Measurements from ENCODE around the gene HSF4.
"Not testable (repeated sequence)": the region's sequence is repeated elsewhere in the genome, so short reads cannot be mapped to it uniquely, and the experiment has no call there.

HSF4 gene, protein sequence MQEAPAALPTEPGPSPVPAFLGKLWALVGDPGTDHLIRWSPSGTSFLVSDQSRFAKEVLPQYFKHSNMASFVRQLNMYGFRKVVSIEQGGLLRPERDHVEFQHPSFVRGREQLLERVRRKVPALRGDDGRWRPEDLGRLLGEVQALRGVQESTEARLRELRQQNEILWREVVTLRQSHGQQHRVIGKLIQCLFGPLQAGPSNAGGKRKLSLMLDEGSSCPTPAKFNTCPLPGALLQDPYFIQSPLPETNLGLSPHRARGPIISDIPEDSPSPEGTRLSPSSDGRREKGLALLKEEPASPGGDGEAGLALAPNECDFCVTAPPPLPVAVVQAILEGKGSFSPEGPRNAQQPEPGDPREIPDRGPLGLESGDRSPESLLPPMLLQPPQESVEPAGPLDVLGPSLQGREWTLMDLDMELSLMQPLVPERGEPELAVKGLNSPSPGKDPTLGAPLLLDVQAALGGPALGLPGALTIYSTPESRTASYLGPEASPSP

DNA sequence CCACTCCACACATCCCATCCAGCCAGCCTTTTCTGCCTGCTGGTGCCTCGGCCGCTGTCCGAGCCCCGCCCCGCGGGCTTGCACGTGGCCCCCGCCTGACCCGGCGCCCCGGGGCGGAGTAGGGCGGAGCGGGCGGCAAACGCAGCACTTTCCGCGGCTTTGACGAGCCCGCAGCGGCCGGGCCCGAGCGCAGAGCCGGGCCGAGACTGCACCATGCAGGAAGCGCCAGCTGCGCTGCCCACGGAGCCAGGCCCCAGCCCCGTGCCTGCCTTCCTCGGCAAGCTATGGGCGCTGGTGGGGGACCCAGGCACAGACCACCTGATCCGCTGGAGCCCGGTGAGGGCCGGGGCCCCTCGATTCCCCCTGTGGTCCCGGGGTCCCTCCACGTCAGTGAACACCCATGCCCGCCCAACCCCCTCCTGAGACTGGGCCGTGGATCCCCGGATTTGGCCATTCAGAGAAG lies at the start of gene HSF4:
Gene HSF4 (plus strand): TSS at position 147 of the 463 bp plus-strand sequence. CDS start 67 bp downstream, at position 214.
- no peak for DNase-seq

DNA sequence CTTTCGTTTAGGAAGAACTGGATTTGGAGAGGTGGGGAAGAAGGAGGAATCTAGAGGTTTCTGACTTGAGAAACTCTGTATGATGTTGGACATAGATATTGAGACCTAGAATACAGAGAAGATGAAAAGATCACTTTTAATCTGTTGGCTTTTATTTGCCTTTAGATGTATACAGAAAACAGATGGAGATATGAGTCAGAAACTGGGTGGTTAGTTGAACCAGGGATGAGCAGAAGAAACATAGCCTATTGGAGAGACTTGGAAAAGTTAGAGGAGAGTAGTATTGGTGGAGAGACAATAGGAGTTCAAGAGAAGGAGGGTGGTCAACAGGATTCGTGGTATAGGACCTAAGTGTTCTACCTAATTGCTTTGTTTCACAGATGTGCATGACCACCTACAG lies 49.8 kb upstream of the HSF4 start:
- DNase-seq: no peak

DNA sequence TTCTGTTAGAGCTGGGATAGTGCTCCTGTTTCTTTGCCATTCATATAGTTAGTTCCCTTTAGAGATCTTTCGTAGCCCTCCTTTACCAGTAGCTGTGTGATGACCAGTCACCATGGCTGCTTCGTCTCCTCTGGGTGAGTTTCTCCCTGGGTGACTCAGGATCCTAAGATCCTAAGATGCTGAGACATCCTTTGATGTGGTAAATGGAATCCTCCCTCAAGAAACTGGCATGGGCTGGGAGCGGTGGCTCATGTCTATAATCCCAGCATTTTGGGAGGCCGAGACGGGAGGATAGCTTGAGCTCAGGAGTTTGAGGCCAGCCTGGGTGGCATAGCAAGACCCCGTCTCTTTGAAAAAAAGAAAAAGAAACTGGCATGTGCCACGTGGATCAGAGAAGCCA lies 48.9 kb upstream of the HSF4 start:
- DNase-seq: no peak

DNA sequence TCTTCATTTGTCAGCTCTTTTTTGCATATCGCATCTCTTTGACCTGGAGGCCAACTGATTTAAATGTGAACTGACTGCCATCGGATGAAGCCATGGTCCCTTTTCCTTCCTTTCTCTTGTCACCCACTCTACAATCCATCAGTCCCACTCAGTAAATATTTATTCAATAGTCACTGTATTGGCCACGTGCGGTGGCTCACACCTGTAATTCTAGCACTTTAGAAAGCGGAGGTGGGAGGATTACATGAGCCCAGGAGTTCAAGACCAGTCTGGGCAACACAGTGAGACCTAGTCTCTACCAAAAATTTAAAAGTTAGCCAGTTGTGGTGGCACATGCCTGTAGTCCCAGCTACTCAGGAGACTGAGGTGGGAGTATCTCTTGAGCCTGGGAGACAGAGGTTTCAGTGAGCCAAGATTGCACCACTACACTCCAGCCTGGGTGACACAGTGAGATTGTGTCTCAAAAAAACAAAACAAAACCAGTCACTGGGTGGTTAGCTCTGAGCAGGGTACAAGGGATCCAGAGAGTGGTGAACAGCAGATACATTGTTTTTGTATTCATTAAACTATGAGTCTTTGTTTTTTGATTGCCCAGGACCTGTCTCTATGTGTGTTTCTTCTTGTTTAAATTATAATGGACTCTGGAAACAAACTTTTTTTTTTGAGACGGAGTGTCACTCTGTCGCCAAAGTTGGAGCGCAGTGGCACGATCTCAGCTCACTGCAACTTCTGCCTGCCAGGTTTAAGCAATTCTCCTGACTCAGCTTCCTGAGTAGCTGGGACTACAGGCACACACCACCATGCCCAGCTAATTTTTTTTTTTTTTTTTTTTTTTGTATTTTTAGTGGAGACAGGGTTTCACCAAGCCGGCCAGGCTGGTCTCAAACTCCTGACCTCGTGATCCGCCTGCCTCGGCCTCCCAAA lies 47.9 kb upstream of the HSF4 start:
- no peak for DNase-seq

DNA sequence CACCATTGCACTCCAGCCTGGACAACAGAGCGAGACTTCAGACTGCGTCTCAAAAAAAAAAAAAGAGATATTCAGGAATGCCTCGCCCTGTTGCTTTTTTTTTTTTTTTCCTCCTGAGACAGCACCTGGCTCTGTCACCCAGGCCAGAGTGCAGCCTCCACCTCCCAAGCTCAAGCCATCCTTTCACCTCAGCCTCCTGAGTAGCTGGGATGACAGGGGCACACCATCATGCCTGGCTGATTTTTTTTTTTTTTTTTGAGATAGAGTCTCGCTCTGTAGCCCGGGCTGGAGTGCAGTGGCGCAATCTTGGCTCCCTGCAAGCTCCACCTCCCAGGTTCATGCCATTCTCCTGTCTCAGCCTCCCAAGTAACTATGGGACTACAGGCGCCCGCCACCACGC lies 46.8 kb upstream of the HSF4 start:
- no peak for DNase-seq

DNA sequence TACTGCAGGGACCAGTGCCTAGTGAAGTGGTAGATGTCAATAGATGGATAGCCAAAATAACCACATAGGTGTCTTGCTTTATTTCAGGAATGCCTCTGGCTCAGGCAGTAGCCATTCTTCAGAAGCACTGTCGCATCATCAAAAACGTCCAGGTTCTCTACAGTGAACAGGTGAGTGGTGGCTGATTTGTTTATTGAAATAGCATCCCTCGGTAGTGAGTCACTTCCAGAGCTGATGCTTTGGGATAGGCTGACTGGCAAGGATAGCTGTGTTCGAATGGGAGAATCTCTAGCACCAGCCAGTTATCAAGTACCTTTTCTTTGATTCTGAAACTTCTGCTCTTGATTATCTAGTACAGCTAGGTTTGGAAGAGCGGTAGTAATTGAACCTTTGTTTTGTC lies 44.5 kb upstream of the HSF4 start:
- no peak for DNase-seq

DNA sequence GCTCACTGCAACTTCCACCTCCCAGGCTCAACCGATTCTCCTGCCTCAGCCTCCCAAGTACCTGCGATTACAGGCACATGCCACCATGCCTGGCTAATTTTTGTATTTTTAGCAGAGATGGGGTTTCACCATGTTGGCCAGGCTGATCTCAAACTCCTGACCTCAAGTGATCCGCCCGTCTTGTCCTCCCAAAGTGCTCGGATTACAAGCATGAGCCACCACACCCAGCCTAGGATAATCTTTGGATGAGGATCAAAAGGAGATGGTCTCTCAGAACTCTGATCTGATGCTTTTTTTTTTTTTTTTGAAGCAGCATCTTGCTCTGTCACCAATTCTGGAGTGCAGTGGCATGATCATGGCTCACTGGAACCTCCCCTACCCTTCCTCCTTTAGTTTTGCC lies 41.7 kb upstream of the HSF4 start:
- DNase-seq: not testable (repeated sequence)

DNA sequence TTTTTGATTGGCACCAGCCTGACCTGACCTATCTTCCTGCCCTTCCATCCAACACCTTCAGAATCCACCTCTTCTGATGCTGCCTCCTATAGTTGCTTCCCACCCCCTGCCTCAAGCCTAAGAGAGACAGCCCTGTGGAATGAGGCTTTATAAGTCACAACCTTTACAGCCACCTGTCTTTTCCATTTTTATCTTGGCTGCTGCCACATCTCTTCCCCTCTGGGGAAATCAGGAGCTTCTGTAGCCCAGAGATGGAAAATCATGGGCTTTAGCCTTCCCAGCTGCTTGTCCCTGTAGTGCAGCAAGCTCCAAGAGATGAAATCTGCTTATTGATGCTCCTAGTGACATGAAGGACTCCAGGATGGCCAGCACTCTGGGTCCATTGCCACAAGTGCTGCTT lies 36.1 kb upstream of the HSF4 start:
- DNase-seq: no peak

DNA sequence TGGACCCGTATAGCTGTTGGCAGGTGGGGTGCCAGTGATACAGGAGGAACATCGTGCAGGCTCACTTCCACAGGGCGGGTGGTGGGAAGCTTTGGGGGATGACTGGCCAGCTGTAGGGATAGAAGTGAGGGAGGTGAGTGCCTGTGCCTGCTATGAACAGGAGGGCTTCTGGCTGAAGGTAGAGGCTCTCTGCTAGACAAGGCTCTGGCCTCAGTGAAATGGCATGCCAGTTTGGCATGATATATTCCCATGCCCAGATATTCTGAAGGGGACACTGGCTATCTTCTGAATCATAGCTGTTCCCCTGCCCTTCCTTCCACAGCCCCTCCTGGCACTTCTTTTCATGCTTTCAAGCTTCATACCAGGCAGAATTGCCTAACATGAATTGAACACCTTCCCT lies 35.7 kb upstream of the HSF4 start:
- DNase-seq: no peak

DNA sequence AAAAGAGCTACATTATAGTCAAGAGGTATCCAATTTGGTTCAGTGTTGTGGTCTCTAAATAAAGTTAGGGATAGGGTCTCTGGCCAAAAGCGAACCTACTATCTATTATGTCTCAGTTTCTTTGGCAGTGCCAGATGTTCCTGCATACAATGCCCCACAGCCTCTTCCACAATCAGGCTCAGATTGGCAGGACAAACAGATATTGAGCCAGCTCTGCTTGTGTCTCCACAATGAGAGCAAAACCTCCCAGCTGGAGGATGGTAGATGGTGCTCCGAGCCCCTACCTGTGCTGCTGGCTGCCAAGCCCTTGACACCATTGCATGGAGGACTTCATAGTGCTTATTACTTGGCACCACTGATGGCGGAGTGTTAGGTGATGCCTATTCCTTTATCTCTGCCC lies 35.1 kb upstream of the HSF4 start:
- no peak for DNase-seq

DNA sequence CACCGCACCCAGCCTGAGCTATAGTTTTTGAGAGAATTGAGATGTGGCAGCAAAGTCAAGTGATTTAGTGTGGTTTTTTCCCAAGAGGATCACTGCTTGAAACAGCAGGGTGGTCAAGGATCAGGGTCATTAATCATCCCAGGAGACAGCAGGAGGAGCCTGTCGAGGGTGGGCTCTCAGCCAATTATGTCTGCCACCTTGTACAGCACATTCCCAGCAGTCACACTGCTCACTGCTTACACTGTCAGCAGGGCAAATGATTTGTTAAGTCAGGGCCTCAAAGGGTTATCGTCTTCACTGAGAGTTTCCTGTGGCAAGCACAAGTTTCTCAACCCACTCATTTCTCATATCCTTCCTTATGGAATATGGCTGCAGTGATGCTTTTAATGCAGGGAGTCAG lies 26.9 kb upstream of the HSF4 start:
- no peak for DNase-seq

DNA sequence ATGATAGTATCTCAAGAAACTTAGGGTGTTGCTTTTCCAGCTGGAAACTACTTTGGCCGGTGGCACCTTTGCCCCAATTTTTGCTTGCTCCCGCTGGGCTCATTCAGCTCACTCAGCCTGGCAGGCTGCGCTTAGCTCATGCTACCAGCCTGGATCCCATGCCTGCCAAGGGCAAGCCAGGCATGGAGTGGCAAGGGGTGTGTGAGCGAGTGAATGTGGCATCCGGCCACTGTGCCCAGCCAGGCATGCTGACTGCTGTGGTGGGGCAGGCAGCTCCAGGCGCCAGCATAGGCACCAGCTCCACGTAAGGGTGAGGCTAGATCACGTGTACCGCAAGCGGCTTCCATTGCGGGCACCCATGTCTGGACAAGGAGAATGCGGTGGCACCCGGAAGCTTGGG lies 23.2 kb upstream of the HSF4 start:
- DNase-seq: no peak

DNA sequence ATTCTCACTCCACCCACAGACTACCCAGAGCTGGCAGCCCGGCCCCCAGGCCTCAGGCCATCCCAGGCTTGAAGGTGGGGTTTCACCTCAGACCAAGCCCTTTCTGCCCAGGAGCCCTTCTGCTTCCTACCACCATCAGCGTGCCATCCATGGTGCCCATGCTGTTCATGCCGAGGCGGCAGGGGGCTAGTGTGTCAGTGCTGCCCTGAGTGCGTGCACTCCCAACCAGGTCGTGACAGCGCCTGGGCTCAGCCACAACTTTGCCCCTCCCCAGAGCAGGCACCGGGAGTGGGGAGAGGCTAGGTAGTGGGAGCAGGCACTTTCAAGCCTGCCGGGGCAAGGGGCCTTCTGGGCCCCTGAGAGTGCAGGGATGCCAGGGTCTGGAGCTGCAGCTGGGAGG lies 22.2 kb upstream of the HSF4 start:
- DNase-seq: no peak

DNA sequence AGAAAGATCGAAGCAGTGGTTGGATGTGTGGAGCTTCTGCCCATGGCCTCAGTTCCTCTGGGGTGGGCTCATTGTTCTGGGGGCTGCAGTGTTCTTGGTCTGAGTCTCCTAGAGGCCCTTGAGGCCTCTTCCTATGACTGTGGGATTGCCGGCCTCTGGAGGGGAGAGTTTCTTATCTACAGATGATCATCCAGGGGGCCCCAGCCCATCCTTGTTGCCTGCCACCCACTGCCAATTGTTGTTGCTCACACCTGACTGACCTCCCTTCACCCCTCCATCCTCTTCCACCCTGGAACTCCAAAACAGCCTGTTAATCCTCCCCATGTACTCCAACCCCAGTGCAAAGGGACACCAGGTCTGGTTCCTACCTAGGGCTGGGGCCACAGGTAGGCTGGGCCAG lies 19.6 kb upstream of the HSF4 start:
- DNase-seq: no peak

DNA sequence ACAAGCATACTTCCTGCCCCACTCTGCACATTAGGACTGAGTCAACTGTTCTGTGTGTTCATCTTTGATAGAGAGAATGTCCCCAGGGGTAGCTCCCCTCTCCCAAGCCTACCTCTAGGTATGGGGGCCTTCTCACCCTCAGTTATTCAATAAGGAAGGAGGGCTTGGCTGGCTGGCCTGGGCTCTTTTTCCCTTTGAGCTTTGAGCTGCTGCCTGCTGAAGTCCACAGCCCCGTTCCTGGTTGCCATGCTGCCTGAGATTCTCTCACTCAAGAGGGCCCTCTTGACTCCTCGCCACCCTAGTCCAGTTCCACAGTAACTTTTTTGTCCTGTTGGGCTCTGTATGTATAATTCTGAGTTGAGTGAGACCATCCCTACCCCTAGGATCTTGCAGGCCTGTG lies 18.8 kb upstream of the HSF4 start:
- no peak for DNase-seq

DNA sequence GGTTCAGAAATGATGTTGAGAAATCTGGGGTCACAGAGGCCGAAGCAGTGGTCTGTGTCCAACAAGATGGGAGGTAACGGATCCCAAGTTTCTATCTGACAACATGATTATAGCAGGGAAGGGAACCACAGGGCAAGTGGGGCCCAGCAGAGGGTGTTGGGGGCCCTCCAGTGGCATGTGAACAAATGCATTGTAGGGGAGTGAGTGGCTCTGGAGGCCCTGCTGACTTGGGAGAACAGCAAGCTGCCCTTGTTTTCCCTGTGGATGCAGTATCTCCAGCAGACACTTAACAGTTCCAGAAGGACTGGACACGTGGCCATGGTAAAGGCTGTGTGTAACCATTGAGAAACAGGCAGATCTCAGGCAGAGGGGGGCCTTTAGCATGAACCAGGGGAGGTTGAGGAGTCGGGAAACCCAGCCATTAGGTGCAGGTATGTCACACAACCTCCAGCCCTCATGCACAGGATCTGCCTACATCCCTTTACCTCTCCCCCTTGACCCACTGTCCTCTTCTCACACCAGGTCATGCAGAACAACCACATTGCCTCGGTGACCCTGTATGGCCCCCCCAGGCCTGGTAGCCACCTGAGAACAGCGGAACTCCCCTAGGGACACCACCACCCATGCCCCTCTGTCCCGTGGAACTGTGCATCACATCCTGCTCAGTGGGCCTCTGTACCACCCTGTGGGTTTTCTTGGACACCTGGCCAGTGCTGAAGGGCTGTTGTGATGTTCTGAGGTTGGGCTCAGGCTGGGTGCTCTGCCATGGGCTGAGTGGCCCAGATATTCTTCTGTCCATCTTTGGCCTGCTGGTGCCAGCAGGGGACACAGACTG lies 17.8 kb upstream of the HSF4 start:
- DNase-seq: no peak

DNA sequence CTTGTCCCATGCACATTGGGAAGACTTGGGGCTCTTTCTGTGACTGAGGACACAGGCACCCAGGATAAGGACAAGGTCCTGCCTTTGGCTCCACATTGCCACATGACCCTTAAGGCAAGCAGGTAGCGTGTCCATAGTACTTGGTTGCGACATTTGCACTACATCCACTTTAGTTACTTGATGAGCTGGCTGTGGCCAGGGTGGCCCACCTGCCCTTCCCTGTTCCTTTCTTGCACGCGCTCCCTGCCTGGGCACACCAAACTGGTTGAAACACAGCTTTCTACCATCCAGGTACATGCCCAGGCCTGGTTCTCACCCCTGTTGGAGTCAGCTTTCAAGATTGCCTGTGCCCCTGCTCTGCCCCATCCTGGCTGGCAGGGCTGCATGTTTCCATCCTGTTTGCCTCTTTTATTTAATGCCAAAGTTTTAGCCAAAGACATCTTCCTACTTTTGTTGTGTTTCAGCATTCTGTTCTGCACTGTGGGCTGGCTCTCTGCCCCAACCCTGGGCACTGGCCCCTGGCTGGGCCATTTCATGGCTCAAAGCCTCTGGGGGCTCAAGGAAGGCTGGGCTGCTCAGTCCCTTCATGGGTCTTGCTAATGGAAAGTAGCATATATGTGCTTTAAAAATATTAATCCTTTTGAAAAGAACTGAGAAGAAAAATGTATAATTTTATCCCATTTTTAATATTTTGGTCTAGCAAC lies 17.0 kb upstream of the HSF4 start:
- DNase-seq: no peak

DNA sequence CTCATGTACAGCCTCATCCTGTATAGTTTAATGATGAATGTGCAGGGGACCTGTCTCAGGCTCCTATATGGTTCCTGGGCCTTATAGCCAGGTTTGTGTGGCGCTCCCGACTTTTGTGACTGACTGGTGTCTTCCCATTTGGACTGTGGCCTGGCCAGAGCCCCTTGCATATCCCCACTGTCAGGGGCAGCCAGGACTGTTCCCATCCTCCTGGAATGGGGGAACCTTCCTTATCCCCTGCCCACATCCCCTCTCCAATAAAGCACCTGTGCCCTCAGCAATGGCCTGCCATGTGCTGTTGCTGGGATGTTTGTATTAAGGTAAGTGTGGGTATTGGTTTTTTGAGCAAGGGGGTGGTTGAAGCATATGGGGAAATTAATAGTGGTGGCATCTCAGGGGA lies 16.3 kb upstream of the HSF4 start:
- no peak for DNase-seq

DNA sequence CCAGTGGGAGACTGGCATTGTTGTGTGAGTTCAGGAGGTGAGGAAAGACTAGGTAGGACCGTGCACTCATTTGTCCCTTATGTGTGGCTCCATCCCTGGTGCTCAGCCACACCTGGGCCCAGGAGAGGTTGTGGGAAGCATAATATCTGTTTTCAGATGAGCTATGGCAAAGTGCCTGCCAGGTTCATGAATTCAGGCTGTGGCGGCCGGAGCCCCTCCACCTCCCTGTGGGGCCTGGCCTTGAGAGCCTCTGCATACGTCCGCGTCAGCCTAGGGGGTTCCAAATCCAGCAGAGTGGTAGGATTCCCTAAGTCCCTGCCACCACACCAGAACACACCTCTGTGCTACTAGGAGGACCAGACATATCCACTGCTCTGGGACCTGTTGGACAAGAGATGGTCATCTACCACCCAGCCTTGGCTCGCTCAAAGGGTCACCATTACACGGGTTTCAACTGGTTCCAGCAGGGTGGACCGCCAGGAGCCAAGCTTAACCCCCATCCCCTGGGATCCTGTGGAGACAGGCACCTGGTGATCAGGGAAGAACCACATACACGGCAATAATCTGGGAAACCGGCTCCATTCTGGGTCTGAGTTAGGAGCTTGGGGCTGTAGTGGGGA lies 15.8 kb upstream of the HSF4 start:
- DNase-seq: no peak

DNA sequence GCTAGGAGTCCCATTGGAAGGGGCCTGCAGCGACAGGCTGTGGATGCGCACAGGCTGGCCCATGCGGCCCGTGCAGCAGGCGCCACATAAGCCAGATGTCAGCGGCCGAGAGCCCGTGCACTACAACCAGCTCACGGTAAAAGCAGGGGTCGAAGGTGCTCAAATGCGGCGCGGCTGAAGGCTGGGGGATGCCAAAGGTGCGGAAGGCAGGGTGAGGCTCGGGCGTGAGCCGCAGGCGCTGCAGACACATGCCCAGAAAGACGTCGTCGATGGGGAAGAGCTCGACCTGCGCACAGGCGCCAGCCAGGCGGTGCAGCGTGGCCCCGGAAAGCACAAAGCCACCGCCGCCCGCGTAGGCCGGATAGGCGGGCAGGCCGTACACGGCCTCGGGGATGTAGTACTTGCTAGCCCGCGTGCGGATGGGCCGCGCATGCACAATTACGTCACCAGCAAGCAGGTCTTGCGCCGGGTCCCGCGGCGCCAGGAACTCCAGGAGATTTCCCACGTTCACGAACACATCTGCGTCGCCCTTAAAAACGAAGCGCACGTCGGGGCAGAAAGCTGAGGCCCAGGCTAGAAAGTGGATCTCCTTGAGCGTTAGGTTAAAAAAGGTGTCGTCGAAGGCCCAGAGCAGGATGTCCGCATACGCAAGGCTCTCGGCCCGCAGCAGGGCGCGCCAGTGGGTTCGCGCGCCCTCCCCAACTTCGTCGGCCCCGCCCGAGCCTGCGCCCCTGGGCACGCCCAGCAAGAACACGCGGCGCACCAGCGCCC lies 15.1 kb upstream of the HSF4 start:
- no peak for DNase-seq
